Activated CD4-positive, alpha-beta memory T cell treated with anti-CD3 and anti-CD28 coated beads, Interleukin-2, amount 10 ng/mL, durations not matched to agents 7 days and 5 days (primary cell): ENCODE results near the gene RPL29. TPM values are rescaled to one million over a fixed set of nuclear protein-coding genes. Genes with fewer than 3 reads are reported as not detected.

Experiments
- CTCF ChIA-PET: fragments of 350-600 bp; sonication (Branson Sonifier 250); formaldehyde crosslinking; loops from one replicate; lab custom pipeline; 2021; ENCODE audit warnings: antibody characterized with exemption, inconsistent platforms; lab: Charles Lee
- POLR2A ChIA-PET: fragments of 350-600 bp; sonication (Branson Sonifier 250); formaldehyde crosslinking; loops from one replicate; lab custom pipeline; 2021; ENCODE audit warnings: antibody characterized with exemption; lab: Charles Lee
- DNase-seq: peaks from one replicate; pipeline ENCODE4 v3.0.0-alpha.2; 2020
- H3K27ac Mint-ChIP-seq: one replicate; pipeline ENCODE4 v1.8.0; 2021; ENCODE audit warnings: mild to moderate bottlenecking, mixed read lengths
- H3K27me3 Mint-ChIP-seq: one replicate; pipeline ENCODE4 v1.8.0; 2021; ENCODE audit warnings: mixed read lengths
- H3K36me3 Mint-ChIP-seq: one replicate; pipeline ENCODE4 v1.8.0; 2021; ENCODE audit warnings: low read depth, mixed read lengths
- H3K4me1 Mint-ChIP-seq: one replicate; pipeline ENCODE4 v1.8.0; 2021; ENCODE audit warnings: mixed read lengths
- H3K4me3 Mint-ChIP-seq: one replicate; pipeline ENCODE4 v1.8.0; 2021; ENCODE audit warnings: mild to moderate bottlenecking, mixed read lengths
- H3K9me3 Mint-ChIP-seq: one replicate; pipeline ENCODE4 v1.8.0; 2021; ENCODE audit warnings: mixed read lengths
- total RNA-seq, 2 experiments: library from RNA; stranded (reverse); gene quantifications; one replicate each; pipeline ENCODE4 v1.2.3, GENCODE V29; 2021

The RPL29 gene
- total RNA-seq, 2 experiments from 2014 or later: 1,042 to 1,047 TPM

DNA sequence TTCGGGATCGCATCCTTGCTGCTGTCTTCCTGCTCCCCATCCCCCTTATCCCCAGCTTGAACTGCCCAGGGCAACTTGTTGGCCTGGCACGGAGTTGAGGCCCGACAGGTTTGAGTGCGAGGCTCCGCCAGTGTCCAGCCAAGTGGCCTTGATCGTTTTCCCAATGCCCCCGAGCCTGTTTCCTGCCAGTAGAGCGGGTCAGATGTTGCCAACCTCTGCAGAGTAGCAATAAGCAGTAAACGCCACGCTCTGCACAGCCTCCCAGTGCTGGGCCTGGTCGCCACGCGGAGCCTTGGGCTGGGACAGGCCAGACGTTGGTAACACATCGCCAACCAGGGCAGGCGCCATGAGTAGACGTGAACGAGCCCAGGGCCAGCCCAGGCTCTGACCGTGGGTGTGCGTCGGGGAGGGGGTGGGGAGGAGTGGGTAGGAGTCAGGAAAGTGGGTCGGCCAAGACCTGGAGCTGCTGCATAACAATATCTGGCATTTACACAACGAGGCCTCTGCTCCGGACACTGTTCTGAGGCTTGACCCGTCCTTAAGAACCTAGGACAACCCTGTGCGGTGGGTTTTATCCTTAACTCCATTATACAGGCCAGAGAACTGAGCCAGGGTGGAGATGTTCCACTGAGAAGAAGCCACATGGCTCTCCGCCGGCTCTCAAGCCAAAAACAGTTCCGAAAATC, 21.3 kb downstream of the RPL29 start:
- Mint-ChIP-seq H3K27me3 (no peaks in the 10 kb centered on the region), H3K4me3 (peak overlapping the region; percentile 98), H3K9me3 (no peaks in the 10 kb centered on the region), H3K4me1 (peaks cover 43% of the 10 kb centered on the region), H3K27ac (peak overlapping the region; percentile 91), H3K36me3 (peaks cover 4% of the 10 kb centered on the region)
- ChIA-PET CTCF (interaction anchor here (0.7 to 5.0 kb wide), 19 partner anchors 9 to 435 kb away, joined by 3 to 52 read pairs (median 4); partner anchors contain the start of genes ACY1, DUSP7, PARP3 and RPL29), POLR2A (interaction anchor here (0.7 to 3.2 kb wide), 13 partner anchors 9 to 474 kb away, joined by 3 to 40 read pairs (median 4); partner anchors contain the start of genes ACY1, PARP3, POC1A and RPL29)
- DNase-seq: peak; percentile 27

DNA sequence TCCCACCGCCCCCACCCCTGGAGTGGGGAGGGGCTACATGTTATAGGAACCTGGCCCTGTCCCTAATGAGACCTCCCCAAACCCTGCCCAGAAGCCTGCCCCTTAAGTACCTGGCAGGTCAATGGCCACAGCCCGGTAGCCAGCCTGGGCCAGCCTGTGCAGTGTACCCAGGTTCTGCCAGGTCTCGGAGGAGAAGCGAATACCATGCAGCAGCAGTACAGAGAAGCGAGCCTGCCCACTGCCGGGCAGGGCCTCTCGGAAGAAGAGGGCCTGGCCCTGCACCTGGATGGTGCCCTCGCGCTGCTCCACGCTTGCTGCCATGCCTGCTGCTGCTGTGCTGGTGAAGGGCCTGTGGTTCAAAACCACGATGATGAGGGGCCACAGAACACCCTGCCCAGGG, 24.3 kb downstream of the RPL29 start:
- peaks cover 4% of the 10 kb centered on the region for H3K36me3 Mint-ChIP-seq
- ChIA-PET POLR2A (no interaction called here), CTCF (interaction anchor here (5.0 kb wide), 1 partner anchor 29 kb away, joined by 52 read pairs; the partner anchor contains the start of genes PARP3 and RRP9)
- peaks cover 45% of the 10 kb centered on the region for H3K4me1 Mint-ChIP-seq
- no peak overlapping the region for H3K27ac Mint-ChIP-seq
- no peaks in the 10 kb centered on the region for H3K27me3 Mint-ChIP-seq
- no peak overlapping the region for H3K4me3 Mint-ChIP-seq
- H3K9me3 Mint-ChIP-seq: no peaks in the 10 kb centered on the region
- no peak for DNase-seq

DNA sequence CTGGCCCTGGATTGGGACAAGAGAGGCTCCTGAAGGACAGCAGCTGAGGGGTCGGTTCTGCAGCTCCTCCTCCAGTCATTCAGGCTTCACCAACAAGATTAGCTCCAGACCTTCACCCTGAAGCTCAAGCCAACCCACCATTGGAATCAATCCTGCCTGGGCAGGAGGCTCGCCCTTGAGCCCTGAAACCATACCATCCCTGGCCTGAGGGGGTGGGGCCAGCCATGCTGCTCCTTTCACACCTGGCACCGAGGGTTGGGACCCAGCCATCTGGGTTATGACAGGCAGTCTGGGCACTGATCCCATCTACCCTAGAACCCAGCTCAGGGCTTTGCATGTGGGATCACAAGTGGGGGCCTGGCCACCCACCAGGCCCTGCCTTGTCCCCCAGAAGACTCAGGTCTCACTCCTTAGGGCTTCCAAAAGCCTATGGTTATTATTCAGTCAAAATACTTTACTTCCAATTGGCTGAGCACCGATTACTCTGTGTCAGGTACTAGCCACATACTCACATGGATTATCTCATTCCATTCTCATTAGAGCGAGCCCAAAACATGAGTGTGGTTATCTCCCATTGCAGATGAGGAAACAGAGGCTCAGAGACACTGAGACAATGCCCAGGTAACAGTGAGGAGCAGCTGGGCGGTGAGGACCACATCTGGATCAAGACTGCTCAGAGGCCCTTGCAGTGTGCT, 24.9 kb downstream of the RPL29 start:
- no peak for DNase-seq
- CTCF ChIA-PET: no interaction called here
- peaks cover 4% of the 10 kb centered on the region for H3K36me3 Mint-ChIP-seq
- POLR2A ChIA-PET: interaction anchor here (2.5 kb wide), 1 partner anchor 12 kb away, joined by 10 read pairs; the partner anchor contains the start of gene ACY1
- H3K27ac Mint-ChIP-seq: no peak overlapping the region
- H3K4me1 Mint-ChIP-seq: peaks cover 47% of the 10 kb centered on the region
- H3K4me3 Mint-ChIP-seq: no peak overlapping the region
- no peaks in the 10 kb centered on the region for H3K27me3 Mint-ChIP-seq
- no peaks in the 10 kb centered on the region for H3K9me3 Mint-ChIP-seq

DNA sequence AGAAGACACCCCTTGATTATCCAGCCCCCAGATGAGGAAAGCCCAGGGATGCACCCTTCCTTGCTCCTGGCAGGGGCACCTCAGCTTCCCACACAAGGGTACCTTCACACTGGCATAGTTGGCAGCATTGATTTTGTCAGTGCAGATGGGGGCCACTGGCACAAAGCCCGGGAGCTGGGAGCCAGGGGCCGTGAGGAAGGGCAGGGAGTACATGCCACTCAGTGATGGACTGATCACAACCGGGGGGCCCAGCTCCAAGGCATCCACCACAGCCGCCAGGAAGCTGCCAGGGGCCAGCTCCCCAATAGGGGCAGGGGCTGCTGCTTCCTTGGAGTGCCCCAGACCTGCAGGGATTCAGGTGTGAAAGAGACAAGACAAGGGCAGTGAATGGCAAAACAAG, 25.9 kb downstream of the RPL29 start:
- ChIA-PET CTCF (interaction anchor here (0.9 to 1.0 kb wide), 3 partner anchors 15 to 27 kb away, joined by 3 to 4 read pairs (median 3); partner anchors contain the start of genes PARP3 and RPL29), POLR2A (interaction anchor here (1.0 to 2.6 kb wide), 3 partner anchors 13 to 295 kb away, joined by 3 to 10 read pairs (median 10); partner anchors contain the start of genes ACY1, PARP3 and RRP9)
- H3K4me3 Mint-ChIP-seq: no peak overlapping the region
- DNase-seq: no peak
- peaks cover 47% of the 10 kb centered on the region for H3K4me1 Mint-ChIP-seq
- H3K27me3 Mint-ChIP-seq: peaks cover 5% of the 10 kb centered on the region
- H3K27ac Mint-ChIP-seq: no peak overlapping the region
- H3K9me3 Mint-ChIP-seq: no peaks in the 10 kb centered on the region
- peaks cover 4% of the 10 kb centered on the region for H3K36me3 Mint-ChIP-seq

DNA sequence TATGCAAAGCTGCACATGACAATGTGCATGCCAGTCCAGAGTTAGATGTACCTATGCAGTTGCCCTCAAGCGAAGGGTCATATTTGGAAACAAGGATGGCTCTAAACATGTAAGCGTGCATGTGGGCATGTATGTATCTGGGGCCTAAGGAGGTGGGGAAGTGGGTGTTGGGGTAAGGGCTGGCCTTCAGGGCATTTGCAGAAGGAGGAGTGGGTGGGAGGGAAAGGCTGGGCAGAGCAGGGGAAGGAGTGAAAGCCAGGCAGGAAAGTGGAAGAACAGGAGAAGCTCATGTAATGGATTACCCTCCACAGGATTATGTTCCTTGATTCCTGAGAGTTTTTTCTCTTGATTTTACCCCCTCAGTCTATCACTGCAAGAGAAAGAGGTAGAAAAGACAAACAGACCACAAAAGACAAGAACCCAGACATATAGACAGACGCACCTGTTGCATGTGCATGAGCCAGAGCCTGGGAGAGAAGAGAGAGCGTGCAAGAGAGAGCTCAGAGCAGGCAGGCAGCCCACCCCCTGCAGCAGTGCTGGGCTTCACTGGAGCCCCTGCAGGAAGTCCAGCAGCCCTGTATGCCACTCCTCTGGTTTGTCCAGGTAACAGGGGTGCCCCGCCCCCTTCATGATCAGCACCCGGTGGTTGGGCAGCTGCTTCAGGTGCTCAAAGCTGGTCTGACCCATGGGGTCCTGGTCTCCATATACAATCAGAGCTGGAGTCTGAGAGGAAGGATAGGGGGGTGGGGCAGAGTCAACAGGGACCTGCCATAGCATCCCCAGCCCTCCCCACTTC, 26.6 kb downstream of the RPL29 start:
- H3K4me3 Mint-ChIP-seq: peak overlapping the region; percentile 57
- H3K36me3 Mint-ChIP-seq: peaks cover 4% of the 10 kb centered on the region
- peaks cover 41% of the 10 kb centered on the region for H3K4me1 Mint-ChIP-seq
- H3K9me3 Mint-ChIP-seq: no peaks in the 10 kb centered on the region
- peaks cover 5% of the 10 kb centered on the region for H3K27me3 Mint-ChIP-seq
- no peak overlapping the region for H3K27ac Mint-ChIP-seq
- DNase-seq: no peak
- ChIA-PET CTCF (interaction anchor here (0.9 to 1.0 kb wide), 3 partner anchors 16 to 27 kb away, joined by 3 to 4 read pairs (median 3); partner anchors contain the start of genes PARP3 and RPL29), POLR2A (interaction anchor here (1.0 to 2.6 kb wide), 5 partner anchors 14 to 294 kb away, joined by 3 to 10 read pairs (median 5); partner anchors contain the start of genes ACY1, PARP3 and RRP9)

DNA sequence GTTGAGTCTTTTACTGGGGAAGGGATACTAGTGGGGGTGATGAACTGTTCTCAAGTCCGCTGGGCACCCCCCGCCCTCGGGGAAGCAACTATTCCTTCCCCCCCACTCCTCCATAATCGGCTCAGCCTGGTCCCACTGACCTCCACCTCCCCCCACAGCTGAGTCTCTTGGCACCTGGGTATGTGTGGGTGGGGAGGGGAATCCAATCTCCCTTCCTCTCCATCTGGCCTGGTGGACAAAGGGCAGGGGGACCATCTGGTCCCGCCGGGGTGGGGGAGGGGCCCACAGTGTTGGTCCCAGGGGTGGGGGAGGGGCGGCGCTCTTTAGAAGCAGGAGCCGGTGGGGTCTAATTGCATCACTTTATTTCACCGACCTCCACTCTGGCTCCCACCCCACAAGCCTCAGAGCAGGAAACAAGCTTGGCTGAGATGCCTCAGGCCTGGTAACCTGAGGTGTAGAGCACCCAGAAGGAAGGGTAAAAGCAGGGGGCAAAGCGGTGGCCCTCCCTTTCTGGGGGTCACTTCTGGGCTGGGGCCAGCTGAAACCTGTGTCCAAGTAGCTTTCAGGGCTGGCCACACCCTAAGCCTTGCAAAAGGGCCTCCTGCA, 27.4 kb downstream of the RPL29 start:
- Mint-ChIP-seq H3K27ac (no peak overlapping the region), H3K27me3 (peaks cover 5% of the 10 kb centered on the region), H3K4me1 (peaks cover 34% of the 10 kb centered on the region), H3K36me3 (no peaks in the 10 kb centered on the region), H3K9me3 (no peaks in the 10 kb centered on the region), H3K4me3 (peak overlapping the region; percentile 80)
- ChIA-PET POLR2A (interaction anchor here (1.0 to 2.6 kb wide), 5 partner anchors 15 to 180 kb away, joined by 3 to 10 read pairs (median 5); partner anchors contain the start of genes ACY1, PARP3, RPL29 and RRP9), CTCF (no interaction called here)
- no peak for DNase-seq

DNA sequence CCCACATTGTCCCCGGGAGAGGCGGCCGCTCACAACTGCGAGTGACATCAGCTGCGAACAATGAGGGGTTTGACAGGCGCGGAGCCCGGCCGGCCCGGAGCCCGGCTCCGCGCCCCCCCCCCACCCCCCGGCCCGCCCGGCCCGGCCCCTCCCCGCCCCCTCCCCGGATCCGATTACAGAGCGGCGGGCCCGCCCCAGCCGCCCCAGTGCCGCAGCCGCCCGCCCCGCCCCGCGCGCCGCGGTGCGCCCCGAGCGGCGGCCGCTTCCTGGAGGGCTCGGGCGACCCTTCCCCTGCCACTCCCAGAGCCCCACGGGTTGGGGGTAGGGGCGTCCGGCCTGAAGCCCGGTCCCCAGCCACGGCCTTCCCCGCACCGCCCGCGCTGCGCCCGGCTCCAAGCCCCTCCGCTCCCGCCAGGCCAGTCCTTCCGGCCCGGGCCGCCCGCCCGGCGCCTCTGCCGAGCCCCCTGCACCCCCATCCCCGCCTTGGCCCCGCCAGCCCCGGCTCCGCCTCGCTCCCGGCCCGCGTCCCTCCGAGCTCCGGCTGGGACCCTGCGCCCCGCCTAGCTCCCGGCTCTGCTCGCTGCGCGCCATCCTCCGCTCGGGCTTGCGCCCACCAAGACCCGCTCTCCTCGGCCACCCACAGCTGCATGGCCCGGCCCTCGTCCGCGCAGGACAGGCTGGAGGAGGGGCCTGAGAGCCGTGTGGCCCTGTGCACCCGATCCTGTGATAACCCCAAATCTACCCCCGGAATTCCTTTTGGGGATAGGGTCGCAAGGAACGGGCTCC, 28.1 kb downstream of the RPL29 start, which contains the start of gene PCBP4:
PCBP4 (minus strand) TSS at position 71 of the 786 bp plus-strand sequence. CDS start 6,214 bp downstream, outside the sequence.
- H3K9me3 Mint-ChIP-seq: no peaks in the 10 kb centered on the region
- H3K4me1 Mint-ChIP-seq: peaks cover 33% of the 10 kb centered on the region
- ChIA-PET POLR2A (interaction anchor here (0.7 to 2.6 kb wide), 5 partner anchors 15 to 28 kb away, joined by 3 to 10 read pairs (median 3); partner anchors contain the start of genes ACY1, PARP3, RPL29 and RRP9), CTCF (interaction anchor here (1.6 kb wide), 1 partner anchor 25 kb away, joined by 4 read pairs; no protein-coding TSS in a partner anchor)
- H3K27me3 Mint-ChIP-seq: peaks cover 8% of the 10 kb centered on the region
- H3K4me3 Mint-ChIP-seq: peak within 1 kb of the TSS; percentile 80
- peak within 1 kb of the TSS; percentile 61 for H3K27ac Mint-ChIP-seq
- no peaks in the 10 kb centered on the region for H3K36me3 Mint-ChIP-seq
- peak; percentile 48 for DNase-seq

DNA sequence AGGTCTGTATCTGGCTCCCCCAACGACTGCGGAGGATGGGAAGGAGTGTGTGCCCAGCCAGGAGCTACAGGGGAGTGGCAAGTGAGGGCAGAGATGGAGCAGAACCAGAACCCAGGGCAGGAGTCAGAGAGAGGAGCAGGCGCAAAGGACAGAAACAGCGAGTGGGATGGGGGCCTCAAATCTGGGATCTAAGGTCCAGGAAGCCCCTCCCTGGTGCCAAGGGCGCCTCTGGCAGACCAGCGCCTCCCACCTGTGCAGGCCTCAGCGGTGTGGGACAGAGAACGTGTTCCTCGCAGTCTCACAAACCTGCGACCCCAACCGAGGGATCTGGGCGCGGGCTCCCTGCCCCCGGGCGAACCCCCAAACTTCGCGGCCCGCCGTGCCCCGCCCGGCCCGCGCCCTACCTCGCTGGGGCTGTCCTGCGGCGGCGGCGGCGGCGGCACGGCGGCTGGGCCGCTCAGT, 28.7 kb downstream of the RPL29 start:
- ChIA-PET CTCF (interaction anchor here (1.6 kb wide), 1 partner anchor 24 kb away, joined by 4 read pairs; no protein-coding TSS in a partner anchor), POLR2A (interaction anchor here (0.7 to 1.0 kb wide), 2 partner anchors 20 to 29 kb away, joined by 3 read pairs; partner anchors contain the start of gene RPL29)
- peaks cover 9% of the 10 kb centered on the region for H3K27me3 Mint-ChIP-seq
- H3K4me1 Mint-ChIP-seq: peaks cover 31% of the 10 kb centered on the region
- peak overlapping the region; percentile 23 for H3K27ac Mint-ChIP-seq
- H3K36me3 Mint-ChIP-seq: no peaks in the 10 kb centered on the region
- DNase-seq: no peak
- H3K9me3 Mint-ChIP-seq: no peaks in the 10 kb centered on the region
- H3K4me3 Mint-ChIP-seq: peak overlapping the region; percentile 79

DNA sequence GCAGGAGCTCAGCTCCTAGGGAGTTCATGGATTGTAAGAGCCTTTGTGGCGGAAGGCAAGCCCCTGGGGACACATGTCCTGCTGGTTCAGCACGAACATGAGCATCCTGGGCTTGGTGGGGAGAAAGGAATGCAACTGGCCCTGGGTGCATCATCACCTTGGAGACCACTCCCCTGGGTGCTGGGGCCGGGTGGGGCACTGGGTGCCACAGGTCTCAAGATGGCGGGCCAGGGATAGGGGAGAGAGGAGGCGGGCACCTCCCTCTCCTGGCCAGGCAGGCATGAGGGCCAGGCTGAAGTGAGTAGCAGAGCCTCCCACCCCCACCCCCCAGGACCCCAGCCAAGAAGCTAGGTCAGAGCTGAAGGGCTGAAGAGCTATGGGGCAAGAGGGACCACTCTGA, 29.2 kb downstream of the RPL29 start:
- Mint-ChIP-seq H3K27me3 (peaks cover 11% of the 10 kb centered on the region), H3K4me3 (peak overlapping the region; percentile 79), H3K36me3 (no peaks in the 10 kb centered on the region), H3K27ac (peak overlapping the region; percentile 23), H3K9me3 (no peaks in the 10 kb centered on the region), H3K4me1 (peaks cover 31% of the 10 kb centered on the region)
- ChIA-PET CTCF (interaction anchor here (1.6 kb wide), 1 partner anchor 24 kb away, joined by 4 read pairs; no protein-coding TSS in a partner anchor), POLR2A (interaction anchor here (0.7 to 1.5 kb wide), 3 partner anchors 20 to 29 kb away, joined by 3 read pairs; partner anchors contain the start of gene RPL29)
- DNase-seq: no peak

DNA sequence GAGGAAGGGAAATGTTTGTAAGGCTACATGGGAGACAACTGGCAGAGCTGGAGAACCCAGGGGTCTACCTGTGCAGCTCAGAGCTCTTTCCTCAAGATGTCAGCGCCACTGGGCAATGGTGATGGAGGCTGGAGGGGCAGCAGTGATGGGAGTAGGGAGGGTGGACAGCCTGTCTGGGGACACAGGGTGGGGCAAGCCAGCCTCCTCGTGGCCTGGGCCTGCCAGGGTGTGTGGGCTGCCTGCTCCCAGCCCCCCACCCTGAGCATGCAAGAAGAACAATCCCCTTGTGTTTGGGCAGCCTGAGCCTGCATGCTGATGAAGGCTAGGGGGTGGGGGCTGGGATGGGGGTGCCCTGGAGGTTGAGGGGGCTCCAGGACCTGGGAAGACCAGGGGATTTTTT, 29.7 kb downstream of the RPL29 start:
- Mint-ChIP-seq H3K36me3 (no peaks in the 10 kb centered on the region), H3K9me3 (no peaks in the 10 kb centered on the region), H3K27ac (no peak overlapping the region), H3K4me1 (peaks cover 28% of the 10 kb centered on the region), H3K27me3 (peaks cover 13% of the 10 kb centered on the region), H3K4me3 (peak overlapping the region; percentile 79)
- no peak for DNase-seq
- CTCF ChIA-PET: interaction anchor here (1.0 kb wide), 1 partner anchor 24 kb away, joined by 3 read pairs; the partner anchor contains the start of gene RRP9
- POLR2A ChIA-PET: interaction anchor here (0.7 to 2.0 kb wide), 4 partner anchors 8 to 30 kb away, joined by 3 to 8 read pairs (median 4); partner anchors contain the start of genes ABHD14A, ABHD14B, ACY1 and RPL29
